ENCODE results near the gene AP3S2.
"Not testable (repeated sequence)": the region's sequence is repeated elsewhere in the genome, so short reads cannot be mapped to it uniquely, and the experiment has no call there.

Gene AP3S2

DNA sequence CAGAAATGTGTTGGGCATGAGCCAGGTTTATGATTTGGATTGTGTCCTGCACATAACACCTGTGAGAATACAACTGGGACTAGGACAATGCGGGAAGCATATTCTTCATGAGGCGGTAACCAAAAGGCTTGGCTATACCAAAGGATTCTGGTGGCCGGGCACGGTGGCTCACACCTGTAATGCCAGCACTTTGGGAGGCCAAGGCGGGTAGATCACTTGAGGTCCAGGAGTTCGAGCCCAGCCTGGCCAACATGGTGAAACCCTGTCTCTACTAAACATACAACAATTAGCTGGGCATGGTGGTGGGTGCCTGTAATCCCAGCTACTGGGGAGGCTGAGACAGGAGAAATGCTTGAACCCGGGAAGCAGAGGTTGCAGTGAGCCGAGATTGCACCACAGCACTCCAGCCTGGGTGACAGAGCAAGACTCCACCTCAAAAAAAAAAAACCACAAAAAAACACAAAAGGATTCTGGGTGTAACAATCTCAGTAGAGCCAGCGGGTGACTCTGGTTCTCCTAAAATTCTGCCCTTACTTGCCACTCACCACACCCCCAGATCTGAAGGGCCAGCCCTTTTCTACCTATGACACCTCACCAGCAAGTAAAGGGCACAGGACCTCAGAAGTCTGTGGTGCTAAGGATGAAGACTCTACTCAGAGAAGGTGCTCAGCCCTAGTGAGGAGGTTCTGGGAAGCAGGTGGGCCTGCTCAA is 59.2 kb downstream of the AP3S2 start:
- DNase-seq (ENCODE audit: low read depth in 2 of 2): not testable (repeated sequence)

DNA sequence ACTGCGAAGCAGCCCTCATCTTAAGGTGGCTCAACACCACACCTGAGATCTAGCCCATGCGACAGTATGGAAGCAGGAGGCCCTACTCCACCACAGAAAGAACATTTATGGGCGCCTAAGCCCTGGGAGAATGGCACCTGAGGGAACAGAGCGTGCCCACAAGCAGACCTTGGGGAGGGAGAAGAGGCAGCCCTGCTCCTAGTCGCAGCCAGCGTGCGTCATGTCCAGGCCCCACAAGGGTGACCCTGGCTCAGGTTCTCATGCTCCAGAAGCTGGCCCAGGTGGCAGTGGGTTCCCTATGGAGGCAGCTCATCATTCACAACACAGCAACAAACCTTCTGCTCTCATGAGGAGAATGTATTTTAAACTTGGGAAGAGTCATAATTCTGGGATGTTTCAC is 59.8 kb downstream of the AP3S2 start:
- no peak for DNase-seq (ENCODE audit: low read depth in 2 of 2)

DNA sequence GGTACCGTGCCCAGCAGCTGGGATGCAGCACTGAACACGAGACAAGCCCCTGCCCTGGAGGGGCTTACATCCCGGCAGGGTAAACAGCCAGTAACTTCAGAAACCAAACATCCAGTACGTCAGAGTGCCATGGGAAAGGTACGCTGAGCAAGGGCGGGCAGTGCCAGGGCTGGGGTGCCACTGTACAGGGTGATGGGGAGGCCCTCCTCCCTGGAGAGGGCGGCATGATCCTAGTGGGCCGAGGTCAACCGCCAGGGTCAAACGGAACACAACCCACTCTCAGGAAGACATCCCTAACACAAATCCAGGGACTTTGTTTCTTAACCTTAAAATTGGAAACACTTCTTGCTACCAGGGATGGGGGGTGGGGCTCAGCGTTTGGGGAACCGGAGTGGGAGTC is 63.2 kb downstream of the AP3S2 start:
- no peak for DNase-seq (ENCODE audit: low read depth in 2 of 2)

DNA sequence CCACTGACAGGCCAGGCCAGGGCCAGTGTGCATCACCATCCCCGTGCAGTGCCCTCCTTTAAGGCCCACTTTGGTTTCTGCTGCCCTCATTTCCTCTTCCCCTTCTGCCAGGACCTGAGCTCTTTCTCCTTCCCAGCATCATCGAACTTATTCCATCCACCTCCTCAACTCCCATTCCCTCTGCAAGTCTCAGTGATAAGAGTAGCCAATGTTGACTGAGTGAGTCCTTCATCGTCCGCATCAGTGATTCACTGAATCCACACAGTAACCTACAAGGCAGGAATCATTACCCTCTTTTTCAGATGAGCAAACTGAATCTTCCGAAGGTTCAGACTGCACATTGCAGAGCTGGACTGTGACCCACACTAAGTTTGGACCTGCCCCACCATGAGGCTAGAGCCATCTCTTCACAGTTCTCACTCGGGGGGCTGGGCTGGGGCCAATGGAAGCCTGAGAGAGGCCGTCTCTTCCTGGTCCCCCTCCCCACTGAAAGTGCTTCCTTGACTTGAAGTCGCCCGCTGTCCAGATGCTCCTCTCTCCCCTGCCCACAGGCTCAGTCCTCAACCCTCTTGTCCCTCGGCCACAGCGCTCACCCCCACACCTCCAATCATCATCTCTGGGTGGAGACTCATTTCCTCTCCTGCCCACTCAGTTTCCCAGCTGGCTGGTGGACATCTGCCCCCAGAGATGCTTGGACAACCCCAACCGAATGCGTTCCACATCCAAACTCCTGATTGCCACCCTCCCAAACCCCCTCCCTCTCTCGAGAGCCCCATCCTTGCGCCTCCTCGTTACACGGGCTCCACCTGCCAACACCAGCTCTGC is 64.0 kb downstream of the AP3S2 start:
- DNase-seq (ENCODE audit: low read depth in 2 of 2): no peak

DNA sequence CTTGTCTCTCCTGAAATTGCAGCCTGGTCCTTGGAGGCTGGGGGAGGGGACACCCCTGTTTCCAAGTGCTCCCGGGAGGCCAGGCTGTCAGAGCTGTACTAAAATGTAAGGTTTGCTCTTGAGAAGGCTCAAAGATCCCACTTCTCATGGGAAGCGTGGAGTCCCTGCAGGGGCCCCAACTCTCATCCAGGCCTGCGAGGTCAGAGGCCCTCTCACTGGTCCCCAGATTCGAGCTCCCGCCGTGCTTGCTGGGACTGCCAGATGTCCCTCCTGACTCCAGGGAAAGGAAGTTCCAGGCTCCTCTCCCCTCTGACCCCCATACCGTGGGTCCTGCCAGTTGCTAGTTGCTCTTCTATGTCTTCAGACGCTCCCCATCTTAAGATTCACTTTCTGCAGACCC is 64.6 kb downstream of the AP3S2 start:
- no peak for DNase-seq (ENCODE audit: low read depth in 2 of 2)

DNA sequence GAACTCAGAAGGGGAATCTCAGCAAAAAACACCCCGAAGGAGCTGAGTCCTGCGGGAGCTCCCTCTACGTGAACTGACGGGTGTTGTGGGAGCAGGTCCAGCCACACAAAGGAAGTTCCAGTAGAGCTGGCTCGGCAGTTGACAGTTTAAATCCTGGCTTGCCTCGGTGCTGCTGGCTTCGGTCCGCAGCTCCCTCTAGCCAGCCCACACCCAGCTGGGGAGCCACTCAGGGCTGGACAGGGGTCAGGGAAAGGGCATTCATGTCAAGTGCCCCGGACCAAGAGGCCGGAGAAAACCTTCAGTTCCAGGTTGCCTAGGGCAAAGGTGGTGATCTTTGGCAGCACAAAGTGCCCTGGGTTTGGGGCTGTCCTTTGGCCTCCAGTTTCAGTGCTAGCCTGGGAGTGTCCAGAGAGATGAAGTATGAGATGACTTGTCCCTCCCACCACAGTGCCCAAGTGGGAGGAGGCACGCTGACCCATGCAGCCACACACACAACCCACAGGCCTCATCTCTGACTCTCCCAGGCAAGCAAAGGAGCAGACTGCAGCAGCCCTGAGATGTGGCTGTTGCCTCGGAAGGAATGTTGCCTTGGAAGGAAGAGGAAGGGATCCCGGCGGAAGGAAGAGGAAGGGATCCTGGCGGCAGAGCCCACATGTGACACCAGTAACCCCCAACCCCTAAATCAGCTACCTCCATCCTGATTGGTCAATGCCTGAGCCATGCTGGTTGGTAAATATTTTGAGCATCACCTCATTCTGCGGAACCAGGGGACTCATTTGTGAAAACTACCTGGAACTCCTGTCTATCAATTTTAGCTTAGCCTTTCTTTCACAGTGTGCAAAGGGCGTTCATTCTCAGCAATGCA is 65.3 kb downstream of the AP3S2 start:
- no peak for DNase-seq (ENCODE audit: low read depth in 2 of 2)

DNA sequence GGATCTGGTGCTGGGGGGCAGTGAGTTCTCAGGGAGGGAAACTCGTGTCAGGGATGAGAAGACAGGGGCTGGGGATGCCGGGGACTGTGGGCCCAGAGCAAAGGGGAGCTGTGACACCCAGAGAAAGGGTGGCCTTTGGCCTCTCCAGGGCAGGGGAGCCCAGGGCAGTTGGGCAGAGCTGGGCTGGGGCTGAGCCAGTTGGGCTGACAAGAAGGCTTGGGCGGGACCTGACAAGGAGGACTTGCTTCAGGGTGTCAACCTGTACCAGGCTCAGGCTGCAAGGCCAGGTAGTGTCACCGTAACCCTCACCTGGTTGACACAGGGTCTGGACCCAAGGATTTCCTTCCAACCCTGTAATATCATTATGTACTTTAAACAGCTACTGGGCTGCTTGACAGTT is 66.0 kb downstream of the AP3S2 start:
- no peak for DNase-seq (ENCODE audit: low read depth in 2 of 2)

DNA sequence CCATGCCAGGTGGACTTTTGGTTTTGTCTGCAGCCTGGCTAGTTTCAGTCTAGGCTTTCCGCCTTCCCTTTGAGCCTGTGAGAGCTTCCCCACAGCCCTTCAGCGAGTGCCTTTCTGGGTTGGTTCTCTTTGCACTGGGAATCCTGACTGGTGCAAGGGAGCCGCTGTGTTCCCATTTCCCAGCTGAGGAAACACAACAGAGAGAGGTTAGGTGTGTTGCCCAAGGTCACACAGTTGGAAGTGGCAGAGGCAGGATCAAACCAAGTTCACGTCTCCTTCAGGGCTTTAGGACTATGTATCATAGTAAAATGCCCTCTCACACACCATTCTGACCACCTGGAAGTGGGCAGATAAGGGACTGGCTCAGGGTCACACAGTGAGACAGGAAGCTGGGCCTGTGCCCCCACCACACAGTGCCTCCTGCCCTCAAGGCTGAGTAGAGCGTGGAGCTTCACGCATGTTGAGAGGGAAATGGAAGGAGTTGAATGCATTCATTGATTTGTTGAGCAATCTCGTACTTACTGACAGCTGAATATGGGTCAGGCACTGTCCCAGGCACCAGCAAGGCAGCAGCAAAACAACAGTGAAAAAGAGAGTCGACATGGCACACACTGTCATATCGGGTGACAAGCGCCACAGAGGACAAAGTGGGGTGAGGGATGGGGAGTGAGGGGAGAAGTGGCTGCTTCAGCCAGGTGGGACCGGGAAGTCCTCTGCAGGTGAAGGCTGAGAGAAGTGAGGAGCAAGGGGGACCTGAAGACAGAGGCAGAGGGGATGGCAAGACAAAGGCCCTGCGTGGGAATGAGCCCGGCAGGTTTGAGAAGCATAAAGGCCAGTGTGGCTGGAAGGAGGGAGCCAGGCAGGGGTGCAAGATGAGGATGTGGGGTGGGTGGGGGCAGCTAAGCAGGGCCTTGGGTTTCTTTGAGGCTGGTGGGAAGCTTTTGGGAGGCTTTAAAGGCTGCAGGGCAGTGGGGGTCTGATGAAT is 66.8 kb downstream of the AP3S2 start:
- DNase-seq (ENCODE audit: low read depth in 2 of 2): no peak

DNA sequence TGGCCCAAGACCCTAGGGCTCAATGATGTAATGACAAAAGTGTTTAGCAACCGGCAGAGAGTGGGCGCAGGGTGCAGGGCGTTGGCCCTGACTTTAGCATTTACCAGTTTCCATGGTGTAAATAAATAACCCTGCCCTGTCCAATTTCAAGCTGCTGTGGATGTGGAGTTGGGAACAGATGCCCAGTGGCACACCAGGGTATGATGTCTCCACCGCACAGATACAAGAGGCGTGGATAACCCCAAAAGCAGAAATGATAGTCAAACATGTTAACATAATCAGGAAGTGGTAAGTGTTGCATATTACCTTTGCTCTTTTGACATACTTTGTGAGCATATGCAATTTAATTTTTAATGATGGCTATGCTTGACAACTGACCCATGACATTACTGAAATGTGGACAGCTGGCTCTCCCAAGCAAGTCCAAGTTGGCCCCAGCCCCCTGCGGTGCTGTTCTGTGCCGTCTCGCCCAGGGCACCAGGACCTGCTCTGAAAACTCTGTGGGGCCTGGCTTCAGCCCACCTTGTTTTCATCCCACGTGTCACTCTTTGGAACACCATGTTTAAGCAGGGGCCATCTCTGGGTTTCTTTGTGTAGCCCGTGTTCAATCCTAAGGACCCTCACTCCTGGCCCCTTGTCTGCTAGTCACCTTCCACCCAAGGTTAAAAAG is 68.4 kb downstream of the AP3S2 start:
- DNase-seq (ENCODE audit: low read depth in 2 of 2): no peak

DNA sequence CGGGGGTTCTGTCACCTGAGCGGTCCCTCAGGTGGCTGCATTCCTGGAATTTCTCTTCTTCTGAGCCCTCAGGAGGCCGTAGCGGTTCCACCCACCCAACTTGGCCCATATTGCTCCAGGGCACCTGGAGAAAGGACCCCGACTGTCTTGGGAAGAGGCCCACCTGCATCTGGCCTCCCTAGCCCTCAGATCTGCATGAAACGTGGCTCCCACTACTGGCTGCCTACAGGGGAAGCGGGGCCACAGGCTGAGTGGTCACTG is 69.3 kb downstream of the AP3S2 start:
- DNase-seq (ENCODE audit: low read depth in 2 of 2): no peak

DNA sequence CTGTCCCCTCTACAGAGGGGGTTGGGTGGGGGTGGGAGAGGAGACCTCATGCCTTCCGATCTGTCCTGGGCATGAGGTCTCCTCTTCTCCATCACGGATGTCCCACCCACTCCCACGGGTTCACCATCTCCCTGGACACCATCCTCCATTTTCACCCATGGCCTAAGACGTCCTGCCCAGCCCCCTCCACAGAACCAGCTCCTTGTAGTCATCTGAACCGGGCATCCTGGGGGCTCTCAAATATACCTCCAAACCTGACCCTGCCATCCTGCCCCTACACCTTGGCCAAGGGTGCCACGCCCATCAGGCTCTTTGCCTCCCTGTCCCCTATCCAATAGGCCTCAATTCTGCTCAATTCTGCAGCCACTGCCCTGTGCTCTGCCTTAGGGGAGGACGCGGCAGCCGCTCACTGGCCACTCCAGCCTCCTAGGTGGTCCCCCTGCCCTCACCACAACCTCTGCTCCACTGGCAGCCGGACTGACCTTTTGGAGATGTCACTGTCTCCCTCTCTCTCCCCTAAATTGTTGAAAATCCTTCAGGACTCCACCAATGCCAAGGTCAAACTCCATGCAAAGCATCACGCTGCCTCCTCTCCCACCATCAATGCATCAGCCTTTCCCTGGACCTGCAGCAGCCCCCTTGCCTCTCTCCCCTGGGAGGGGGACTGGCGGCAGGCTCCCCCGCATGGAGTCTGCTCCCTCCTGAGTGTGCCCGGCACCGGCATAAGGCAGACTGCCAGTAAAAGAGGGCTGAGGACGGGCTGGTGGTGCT is 69.8 kb downstream of the AP3S2 start:
- no peak for DNase-seq (ENCODE audit: low read depth in 2 of 2)

DNA sequence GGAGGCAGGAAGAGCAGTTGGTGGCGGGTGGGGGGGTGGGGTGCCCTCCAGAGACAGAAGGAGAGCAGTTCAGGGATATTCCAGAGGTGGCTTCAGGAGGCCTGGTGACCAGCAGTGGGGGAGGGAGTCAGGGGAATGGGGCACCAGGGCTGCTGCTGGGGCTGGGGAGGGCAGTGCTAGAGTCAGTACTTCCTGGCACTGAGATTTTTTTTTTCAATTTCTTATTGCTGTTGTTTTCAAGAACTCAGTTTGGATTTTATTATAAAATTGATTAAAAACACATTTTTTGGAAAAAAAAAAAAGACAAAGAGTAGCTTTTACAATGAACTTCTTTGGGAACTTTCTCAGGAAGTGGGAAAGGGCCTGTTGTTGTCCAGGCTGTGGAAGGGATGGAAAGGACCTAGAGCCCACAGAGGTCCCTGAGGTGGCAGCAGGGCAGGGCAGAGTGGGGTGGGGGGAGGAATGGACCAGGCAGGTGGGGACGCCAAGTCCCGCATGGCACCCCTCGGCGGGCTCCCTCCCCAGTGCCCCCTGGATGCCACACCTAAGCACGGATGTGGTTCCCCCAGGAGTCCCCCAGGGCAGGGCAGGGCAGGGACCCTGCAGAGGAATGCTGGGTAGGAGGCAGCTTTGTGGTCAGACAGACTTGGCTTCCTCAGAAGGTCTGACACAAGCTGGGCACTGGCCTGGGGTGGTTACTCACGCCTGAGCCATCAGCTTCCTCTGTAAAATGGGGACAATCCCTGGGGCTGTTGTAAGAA is 70.7 kb downstream of the AP3S2 start:
- DNase-seq (ENCODE audit: low read depth in 2 of 2): no peak

DNA sequence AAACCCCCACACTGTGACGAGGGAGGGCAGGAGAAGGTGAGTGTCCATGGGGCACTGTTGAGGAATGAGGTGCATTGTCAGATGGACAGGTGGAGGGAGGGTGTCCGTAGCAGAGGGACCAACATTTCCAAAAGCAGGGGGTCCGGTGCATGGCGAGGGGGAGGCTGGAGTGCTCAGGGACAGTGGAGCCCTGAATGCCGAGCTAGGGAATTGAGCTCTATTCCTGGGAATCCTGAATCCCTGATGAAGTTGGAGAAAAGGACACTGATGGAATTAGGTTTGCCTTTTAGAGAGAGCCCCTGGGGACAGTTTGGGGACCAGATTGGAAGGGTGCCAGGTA is 71.2 kb downstream of the AP3S2 start:
- DNase-seq (ENCODE audit: low read depth in 2 of 2): no peak

DNA sequence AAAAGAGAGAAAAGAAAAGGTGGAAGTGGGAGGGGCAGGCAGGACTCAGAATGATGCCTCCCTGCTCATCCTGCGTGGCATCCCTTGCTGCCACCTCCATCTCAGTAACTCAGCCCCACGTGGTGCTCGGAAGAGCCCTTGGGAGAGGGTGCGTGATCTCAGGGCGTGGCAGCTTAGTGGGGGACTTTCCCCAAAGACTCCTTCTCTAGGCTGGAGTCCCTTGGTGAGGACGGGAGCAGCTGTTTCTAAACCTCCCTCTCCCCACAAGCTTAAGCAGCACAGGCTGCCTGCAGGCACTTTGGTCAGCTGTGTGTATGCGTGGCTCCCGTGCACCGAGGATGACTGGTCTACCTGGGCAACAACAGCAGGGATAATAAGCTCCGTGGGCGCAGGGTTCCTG is 71.8 kb downstream of the AP3S2 start:
- no peak for DNase-seq (ENCODE audit: low read depth in 2 of 2)

DNA sequence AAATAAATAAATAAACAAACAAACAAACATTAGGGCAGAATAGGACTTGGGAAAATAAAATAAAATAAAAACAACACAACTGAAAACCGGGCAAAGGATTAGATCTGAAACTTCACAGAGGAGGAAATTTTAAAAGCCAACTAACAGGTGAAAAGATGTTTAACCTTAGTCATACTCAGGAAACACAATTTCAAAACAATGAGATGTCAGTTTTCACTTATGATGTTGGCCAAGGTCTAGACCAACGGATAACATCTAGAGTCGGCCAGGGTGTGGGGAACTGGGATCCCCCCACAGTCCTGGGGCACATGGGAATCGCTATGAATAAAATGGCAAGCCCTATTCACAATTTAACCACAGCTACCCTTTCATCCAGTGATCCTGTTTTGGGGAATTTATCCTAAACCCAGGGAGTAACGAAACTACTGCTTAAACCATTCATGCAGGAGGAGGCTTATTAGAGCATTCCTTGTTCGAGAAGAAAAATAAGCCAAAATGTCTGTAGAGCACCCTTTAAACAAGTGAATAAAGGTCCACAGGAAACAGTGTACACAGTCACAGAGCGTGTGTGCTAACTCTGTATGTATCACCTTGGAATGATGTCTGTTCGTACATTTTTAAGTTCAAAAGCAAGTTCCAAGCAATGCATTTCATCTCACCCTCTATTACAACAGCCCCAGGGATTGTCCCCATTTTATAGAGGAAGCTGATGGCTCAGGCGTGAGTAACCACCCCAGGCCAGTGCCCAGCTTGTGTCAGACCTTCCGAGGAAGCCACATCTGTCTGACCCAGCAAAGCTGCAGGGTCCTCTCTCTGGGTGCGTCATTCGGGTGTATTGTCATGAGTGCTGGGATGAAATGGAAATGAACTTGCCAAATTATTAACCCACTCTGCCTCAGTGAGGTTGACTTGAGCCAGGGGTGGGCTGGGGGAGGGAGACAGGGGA is 72.9 kb downstream of the AP3S2 start:
- no peak for DNase-seq (ENCODE audit: low read depth in 2 of 2)

DNA sequence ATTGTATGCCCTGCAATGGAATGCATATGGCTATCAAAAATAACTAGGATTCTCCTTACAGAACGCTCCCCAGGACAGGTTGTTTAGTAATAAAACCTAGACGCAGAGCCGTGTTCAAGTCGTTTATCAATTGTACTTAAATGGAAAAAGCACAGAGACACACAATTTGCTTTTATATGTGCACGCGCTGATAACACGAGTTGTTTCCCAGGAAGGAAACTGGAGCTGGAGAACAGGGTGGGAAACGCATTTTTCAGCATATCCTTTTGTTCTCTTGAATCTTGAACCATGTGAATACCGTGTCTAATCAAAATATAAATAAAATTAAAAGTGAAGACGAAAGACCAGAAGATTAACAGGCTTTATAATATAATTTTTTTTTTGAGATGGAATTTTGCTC is 75.5 kb downstream of the AP3S2 start:
- no peak for DNase-seq (ENCODE audit: low read depth in 2 of 2)

DNA sequence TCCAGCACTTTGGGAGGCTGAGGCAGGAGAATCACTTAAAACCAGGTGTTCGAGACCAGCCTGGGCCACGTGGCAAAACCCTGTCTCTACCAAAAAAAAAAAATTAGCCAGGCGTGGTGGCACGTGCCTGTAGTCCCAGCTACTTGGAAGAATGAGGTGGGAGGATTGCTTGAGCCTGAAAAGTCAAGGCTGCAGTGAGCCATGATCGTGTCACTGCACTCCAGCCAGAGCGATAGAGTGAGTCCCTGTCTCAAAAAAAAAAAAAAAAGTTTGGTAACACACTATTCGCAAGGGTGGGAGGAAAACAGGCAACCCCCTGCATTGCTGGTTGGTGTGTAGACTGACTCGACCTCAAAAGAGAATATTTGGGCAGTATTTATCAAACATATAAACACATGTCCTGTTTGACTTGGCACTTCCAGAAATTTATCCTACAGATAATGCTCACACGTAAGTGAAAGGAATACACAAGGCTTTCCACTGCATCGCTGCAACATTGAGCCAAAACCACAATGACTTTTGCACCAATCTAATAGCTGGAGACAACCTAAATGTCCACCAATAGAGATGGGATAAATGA is 76.0 kb downstream of the AP3S2 start:
- DNase-seq (ENCODE audit: low read depth in 2 of 2): no peak

DNA sequence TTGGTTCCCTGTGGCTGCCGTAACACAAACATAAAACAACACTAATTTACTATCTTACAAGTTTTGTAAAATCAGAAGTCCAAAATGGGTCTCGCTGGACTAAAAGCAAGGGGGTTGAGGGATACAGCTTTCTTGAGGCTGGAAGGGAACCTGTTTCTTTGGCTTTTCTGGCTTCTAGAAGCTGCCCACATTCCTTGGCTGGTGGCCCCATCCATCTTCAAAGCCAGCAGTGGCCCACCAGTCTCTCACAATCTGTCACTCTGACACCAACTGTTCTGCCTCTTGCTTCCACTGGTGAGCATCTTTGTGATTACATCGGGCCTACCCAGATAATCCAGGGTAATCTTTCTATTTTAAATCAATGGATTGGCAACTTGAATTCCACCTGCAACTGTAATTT is 78.0 kb downstream of the AP3S2 start:
- DNase-seq (ENCODE audit: low read depth in 2 of 2): no peak
